CD14-positive monocyte (primary cell): ENCODE data around the gene AGAP1. TPM values are rescaled to one million over a fixed set of nuclear protein-coding genes. Genes with fewer than 3 reads are reported as not detected.

Source experiments
- DNase-seq, 3 donors: peaks; one replicate each; pipeline ENCODE4 v3.0.0-alpha.2; 2011 to 2022
- H2AFZ ChIP-seq: 2 replicates; pipeline ENCODE4 v1.6.0; 2012; ENCODE audit warnings: mild to moderate bottlenecking, low read depth, low read length, inconsistent platforms; ENCODE audit not compliant: insufficient read depth, poor library complexity, severe bottlenecking
- H3K27ac ChIP-seq, 2 donors: 1 replicate in 1 of 2; 2 replicates in 1 of 2; pipeline ENCODE4 v1.5.1; 2012 to 2013; ENCODE audit warnings: low read length in 2 of 2, control low read depth in 1 of 2, inconsistent platforms in 1 of 2, low read depth in 1 of 2, mild to moderate bottlenecking in 1 of 2
- H3K27me3 ChIP-seq, 2 donors: one replicate each; pipeline versions ENCODE4 v1.6.0 to v1.6.1; 2011 to 2013; ENCODE audit warnings: low read length in 2 of 2; ENCODE audit not compliant: control insufficient read depth in 2 of 2, insufficient read depth in 2 of 2
- H3K36me3 ChIP-seq, 2 donors: replicated peaks in 1 of 2; 1 replicate in 1 of 2; 2 replicates in 1 of 2; pipeline versions ENCODE4 v1.5.1 to v1.6.1; 2012 to 2013; ENCODE audit warnings: low read length in 2 of 2, control low read depth in 1 of 2, inconsistent platforms in 1 of 2, mild to moderate bottlenecking in 1 of 2; ENCODE audit not compliant: insufficient read depth in 2 of 2, control insufficient read depth in 1 of 2
- H3K4me1 ChIP-seq, 2 donors: 1 replicate in 1 of 2; 2 replicates in 1 of 2; pipeline versions ENCODE4 v1.5.1 to v1.6.1; 2012 to 2013; ENCODE audit warnings: low read length in 2 of 2, control low read depth in 1 of 2, inconsistent platforms in 1 of 2, mild to moderate bottlenecking in 1 of 2, moderate library complexity in 1 of 2; ENCODE audit not compliant: insufficient read depth in 2 of 2, control insufficient read depth in 1 of 2
- H3K4me2 ChIP-seq: replicated peaks from 2 replicates; pipeline ENCODE3; 2012; ENCODE audit warnings: low read length, moderate library complexity, mild to moderate bottlenecking; ENCODE audit not compliant: poor library complexity, severe bottlenecking; ENCODE audit errors: extremely low read depth
- H3K4me3 ChIP-seq, 3 experiments: fragments of 200-600 bp in 1 of 3; sonication (generic) in 1 of 3; replicated peaks in 1 of 3; 1 replicate in 2 of 3; 2 replicates in 1 of 3; pipeline ENCODE4 v1.5.1; 2011 to 2013; ENCODE audit warnings: low read length in 3 of 3, mild to moderate bottlenecking in 3 of 3, control low read depth in 2 of 3, low read depth in 2 of 3, inconsistent platforms in 1 of 3, moderate library complexity in 1 of 3
- H3K79me2 ChIP-seq: 2 replicates; pipeline ENCODE4 v1.6.0; 2012; ENCODE audit warnings: mild to moderate bottlenecking, control low read depth, inconsistent platforms, low read length, moderate library complexity; ENCODE audit not compliant: insufficient read depth
- H3K9ac ChIP-seq: 2 replicates; pipeline ENCODE4 v1.6.0; 2017; ENCODE audit warnings: low read length, mild to moderate bottlenecking; ENCODE audit not compliant: insufficient read depth, poor library complexity, severe bottlenecking
- H3K9me3 ChIP-seq, 2 donors: replicated peaks in 1 of 2; 1 replicate in 1 of 2; 2 replicates in 1 of 2; pipeline versions ENCODE4 v1.5.1 to v1.6.1; 2012 to 2013; ENCODE audit warnings: low read length in 2 of 2, control low read depth in 1 of 2; ENCODE audit not compliant: control insufficient read depth in 1 of 2, insufficient read depth in 1 of 2
- H4K20me1 ChIP-seq: 2 replicates; pipeline ENCODE4 v1.6.0; 2012; ENCODE audit warnings: mild to moderate bottlenecking, low read length, control low read depth, moderate library complexity; ENCODE audit not compliant: insufficient read depth
- H3K27ac Mint-ChIP-seq, 7 donors: one replicate each; pipeline ENCODE4 v1.8.0; 2020; ENCODE audit warnings: mild to moderate bottlenecking in 7 of 7, mixed read lengths in 7 of 7, moderate library complexity in 6 of 7, inconsistent platforms in 2 of 7
- H3K27me3 Mint-ChIP-seq, 3 donors: one replicate each; pipeline ENCODE4 v1.8.0; 2021 to 2022; ENCODE audit warnings: low read depth in 3 of 3, mild to moderate bottlenecking in 3 of 3, mixed read lengths in 3 of 3, moderate library complexity in 3 of 3, inconsistent platforms in 1 of 3
- H3K36me3 Mint-ChIP-seq, 2 donors: one replicate each; pipeline ENCODE4 v1.8.0; 2020; ENCODE audit warnings: mixed read lengths in 2 of 2, inconsistent platforms in 1 of 2, mild to moderate bottlenecking in 1 of 2
- H3K4me1 Mint-ChIP-seq: one replicate; pipeline ENCODE4 v1.8.0; 2020; ENCODE audit warnings: mild to moderate bottlenecking, mixed read lengths
- H3K4me3 Mint-ChIP-seq, 2 donors: one replicate each; pipeline ENCODE4 v1.8.0; 2020; ENCODE audit warnings: mild to moderate bottlenecking in 2 of 2, mixed read lengths in 2 of 2, moderate library complexity in 1 of 2
- H3K9me3 Mint-ChIP-seq, 7 donors: one replicate each; pipeline ENCODE4 v1.8.0; 2020 to 2022; ENCODE audit warnings: mixed read lengths in 7 of 7, mild to moderate bottlenecking in 6 of 7, moderate library complexity in 6 of 7, inconsistent platforms in 2 of 7
- CTCF ChIP-seq: fragments of 200-600 bp; IDR thresholded peaks from one replicate; pipeline ENCODE4 v1.8.0; 2022; ENCODE audit warnings: antibody characterized with exemption, mild to moderate bottlenecking
- WGBS: methylation state at CpG from one replicate; pipeline ENCODE4 v1.1.5; 2013; ENCODE audit warnings: missing lambda C conversion rate; ENCODE audit not compliant: insufficient coverage; 5-methylcytosine and 5-hydroxymethylcytosine counted together
- intact Hi-C, 2 donors: fragments of 100-400 bp; cut with micrococcal nuclease; formaldehyde crosslinking; loops; one replicate each; pipeline versions ENCODE4 v1.15.0 to v1.15.1; 2023
- polyA plus RNA-seq, 3 donors: library from polyadenylated mRNA; depleted of rRNA in 1 of 3; unstranded in 2 of 3; stranded (reverse) in 1 of 3; fragments of 300-500 nt in 2 of 3; fragments of >200 nt in 1 of 3; fragmentation: Illumina TruSeq in 2 of 3; gene quantifications; 1 replicate in 2 of 3; 2 replicates in 1 of 3; pipeline ENCODE4 v1.2.3, GENCODE V29; 2012 to 2021

Gene AGAP1
- polyA plus RNA-seq, 3 donors: 0.12 TPM; not detected in 2

- no peaks in the 10 kb centered on the region for H3K36me3 Mint-ChIP-seq
- Histone ChIP-seq H4K20me1 (no peaks in the 10 kb centered on the region), H3K9ac (no peak overlapping the region), H3K9me3 (no peaks in the 10 kb centered on the region), H3K4me2 (no peak overlapping the region), H3K36me3 (no peaks in the 10 kb centered on the region), H3K27ac (no peak overlapping the region), H3K79me2 (no peaks in the 10 kb centered on the region), H3K27me3 (no peaks in the 10 kb centered on the region), H2AFZ (no peak overlapping the region), H3K4me3 (no peak overlapping the region), H3K4me1 (no peaks in the 10 kb centered on the region)
- no peak overlapping the region for H3K27ac Mint-ChIP-seq
- intact Hi-C loops: no loop called here
- no peak overlapping the region for H3K4me3 Mint-ChIP-seq
- no peak for TF ChIP-seq CTCF
- WGBS: 100% methylated on average over 3 of the region's 5 CpGs
- H3K27me3 Mint-ChIP-seq: peaks cover 0 to 5% (median 2%) of the 10 kb centered on the region in 3 donors
- H3K9me3 Mint-ChIP-seq: peaks cover 2 to 6% (median 5%) of the 10 kb centered on the region in 7 donors
- DNase-seq: no peak
- no peaks in the 10 kb centered on the region for H3K4me1 Mint-ChIP-seq
Measured at GRCh38 chr2:235889302-235889630, 395.4 kb downstream of the AGAP1 start.

- Histone ChIP-seq H3K36me3 (no peaks in the 10 kb centered on the region), H3K4me3 (no peak overlapping the region), H3K4me1 (no peaks in the 10 kb centered on the region), H2AFZ (no peak overlapping the region), H3K79me2 (no peaks in the 10 kb centered on the region), H3K27me3 (no peaks in the 10 kb centered on the region), H3K9ac (no peak overlapping the region), H3K9me3 (peaks cover 0 to 4% of the 10 kb centered on the region in 2 donors), H4K20me1 (no peaks in the 10 kb centered on the region), H3K27ac (no peak overlapping the region), H3K4me2 (no peak overlapping the region)
- intact Hi-C loops: no loop called here
- no peak overlapping the region for H3K4me3 Mint-ChIP-seq
- 95% methylated on average over 22 of the region's 27 CpGs for WGBS
- H3K9me3 Mint-ChIP-seq: peaks cover 0 to 13% (median 6%) of the 10 kb centered on the region in 7 donors
- no peak for TF ChIP-seq CTCF
- H3K4me1 Mint-ChIP-seq: no peaks in the 10 kb centered on the region
- DNase-seq: no peak
- H3K27me3 Mint-ChIP-seq: peaks cover 0 to 6% (median 2%) of the 10 kb centered on the region in 3 donors
- no peak overlapping the region for H3K27ac Mint-ChIP-seq
- H3K36me3 Mint-ChIP-seq: no peaks in the 10 kb centered on the region
Measured at GRCh38 chr2:235893129-235893698, 399.4 kb downstream of the AGAP1 start.
